ENCODE measurements around the gene OSBPL8.

The OSBPL8 gene

DNA sequence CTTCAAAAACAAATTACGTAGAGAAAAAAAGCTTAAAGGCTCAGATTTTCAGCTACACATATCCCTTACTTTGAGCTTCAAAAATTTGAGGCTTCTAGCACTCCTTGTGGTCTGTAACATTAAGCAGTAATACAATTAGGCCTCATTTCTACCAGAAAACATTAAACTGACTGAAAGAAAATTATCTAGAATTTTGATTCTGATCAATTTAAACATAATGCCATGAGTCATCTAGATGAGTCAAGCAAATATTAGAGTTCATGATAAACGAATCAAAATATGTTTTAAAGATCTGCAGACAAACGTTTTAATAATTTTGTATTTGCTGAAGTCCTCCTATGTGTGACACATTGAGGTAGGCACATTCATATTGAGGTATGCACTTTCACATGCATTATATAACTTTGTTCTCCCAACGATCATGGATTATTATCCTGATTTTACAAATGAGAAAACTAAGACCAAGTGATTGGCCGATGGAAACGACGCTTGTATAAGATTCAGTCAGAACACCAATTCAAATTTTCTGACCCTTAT lies 4.3 kb downstream of the OSBPL8 start:
- DNase-seq (ENCODE audit: low spot score): no peak

DNA sequence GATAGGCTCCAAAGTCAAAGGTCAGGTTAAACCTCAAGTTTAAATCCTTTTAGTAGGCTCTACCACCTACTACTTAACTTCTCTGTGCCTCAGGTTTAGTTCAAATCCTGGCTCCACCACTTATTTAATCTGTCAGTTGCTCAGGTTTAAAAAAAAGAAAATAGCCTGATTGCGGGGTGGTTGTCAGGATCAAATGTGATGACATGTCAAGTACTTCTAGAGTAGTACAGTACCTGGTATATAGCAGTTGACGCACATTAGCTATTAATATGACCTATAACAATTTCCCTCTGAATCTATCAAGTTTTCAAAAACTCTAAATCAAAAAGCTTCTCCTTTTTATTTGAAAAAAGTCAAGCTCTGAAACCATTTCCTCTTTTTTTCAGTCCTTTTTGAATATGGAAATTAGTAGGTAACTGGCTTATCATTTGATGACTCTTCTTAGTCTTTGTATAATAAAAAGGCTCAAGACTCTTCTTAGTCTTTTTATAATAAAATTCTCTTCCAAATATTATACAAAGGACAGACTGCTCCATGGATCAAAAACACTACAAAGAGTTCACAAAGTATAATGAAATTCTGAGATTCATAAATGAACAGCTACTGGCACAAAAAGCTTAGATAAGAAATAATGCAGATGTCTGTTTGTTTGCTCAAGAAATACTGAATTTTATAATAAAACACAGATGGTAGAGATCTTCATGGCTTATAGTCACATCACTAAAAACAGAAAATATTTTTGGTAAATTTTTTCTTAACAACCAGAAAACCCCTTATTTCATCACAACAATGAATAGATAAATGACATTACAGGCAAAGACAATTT lies 5.0 kb downstream of the OSBPL8 start:
- DNase-seq (ENCODE audit: low spot score): no peak

DNA sequence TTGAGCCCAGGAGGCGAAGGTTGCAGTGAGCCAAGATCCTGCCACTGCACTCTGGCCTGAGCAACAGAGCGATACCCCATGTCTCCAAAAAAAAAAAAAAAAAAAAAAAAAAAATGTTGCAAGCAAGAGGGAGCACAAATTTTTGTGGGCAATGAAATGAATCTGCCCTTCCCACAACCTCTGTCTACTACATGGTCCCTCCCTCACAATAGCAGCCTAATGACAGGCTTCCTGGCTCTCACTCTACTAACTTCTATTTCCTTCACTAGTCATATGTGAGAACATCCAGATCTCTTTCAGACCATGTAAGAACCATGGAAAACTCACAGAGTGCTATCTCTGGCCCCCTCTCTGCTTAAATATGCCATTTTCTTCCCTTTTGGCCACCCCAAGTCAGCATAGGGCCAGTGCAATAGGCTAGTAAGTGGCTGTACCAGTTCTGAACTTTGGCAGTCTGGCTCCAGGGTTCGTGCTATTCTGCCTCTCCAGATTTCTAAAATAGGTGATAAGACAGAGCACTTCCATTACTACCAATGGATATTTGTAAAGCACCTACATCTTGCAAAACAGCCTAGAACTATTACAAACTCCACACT lies 7.1 kb downstream of the OSBPL8 start:
- no peak for DNase-seq (ENCODE audit: low spot score)

DNA sequence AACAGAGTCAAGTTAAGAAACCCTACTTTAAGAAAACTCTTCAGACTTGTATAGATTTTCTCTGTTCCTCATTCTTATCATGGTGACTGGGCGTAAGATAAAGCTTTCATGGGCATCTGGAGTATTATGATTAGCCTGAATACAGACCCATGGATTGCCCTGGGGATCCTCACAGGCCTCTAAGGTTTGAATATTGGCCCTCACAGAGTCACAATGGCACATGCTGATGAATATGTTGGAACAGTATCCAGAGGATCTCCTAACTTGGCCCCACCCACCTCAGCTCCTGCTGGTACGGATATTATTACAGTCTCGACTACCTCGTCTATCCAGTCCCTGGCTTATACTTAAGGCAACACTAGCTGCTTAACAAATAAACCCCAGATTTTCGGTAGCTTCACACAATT lies 8.1 kb downstream of the OSBPL8 start:
- DNase-seq (ENCODE audit: low spot score): no peak

DNA sequence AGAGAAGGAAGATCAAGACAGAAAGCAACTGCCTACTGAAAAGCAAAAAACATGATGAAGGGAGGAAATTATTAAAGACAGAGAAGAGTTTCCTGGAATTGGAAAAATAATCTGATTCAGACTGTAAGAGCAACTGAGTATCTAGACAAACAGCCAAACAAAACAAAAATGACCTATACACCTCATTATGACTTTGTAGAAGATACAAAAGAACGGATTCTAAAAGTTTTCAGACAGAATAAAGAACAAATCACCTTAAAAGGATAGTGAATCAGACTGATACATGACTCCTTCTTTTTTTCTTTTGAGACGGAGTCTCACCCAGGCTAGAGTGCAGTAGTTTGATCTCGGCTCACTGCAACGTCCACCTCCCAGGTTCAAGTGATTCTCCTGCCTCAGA lies 10.4 kb downstream of the OSBPL8 start:
- no peak for DNase-seq (ENCODE audit: low spot score)

DNA sequence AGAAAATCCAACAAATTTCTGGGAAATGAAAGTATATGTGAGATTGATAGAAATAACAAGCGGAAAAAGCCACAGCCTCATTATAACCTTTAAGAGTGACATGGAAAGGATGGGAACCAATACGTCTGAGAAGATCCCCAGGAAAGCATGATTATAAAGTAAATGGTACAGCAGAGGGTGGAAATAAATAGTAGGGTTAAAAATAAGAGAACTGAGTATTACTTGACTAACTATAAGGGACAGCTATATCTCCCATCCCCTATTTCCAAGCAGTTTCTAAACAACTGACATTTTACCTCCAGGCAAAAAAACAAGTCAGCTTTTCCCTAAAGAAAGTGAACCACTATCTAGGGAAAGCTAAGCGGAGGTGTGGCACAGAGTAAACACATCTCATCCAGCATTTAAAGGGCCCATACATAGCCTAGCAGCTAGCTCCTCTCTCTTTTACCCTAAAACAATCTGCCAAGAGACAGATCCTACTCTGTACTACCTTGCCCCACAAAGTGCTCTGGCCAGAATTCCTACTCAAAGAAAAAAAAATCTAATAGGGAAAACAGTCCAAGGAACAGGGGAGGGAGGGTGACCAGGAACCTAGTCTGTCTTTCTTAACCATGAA lies 11.2 kb downstream of the OSBPL8 start:
- DNase-seq (ENCODE audit: low spot score): peak; percentile 21

DNA sequence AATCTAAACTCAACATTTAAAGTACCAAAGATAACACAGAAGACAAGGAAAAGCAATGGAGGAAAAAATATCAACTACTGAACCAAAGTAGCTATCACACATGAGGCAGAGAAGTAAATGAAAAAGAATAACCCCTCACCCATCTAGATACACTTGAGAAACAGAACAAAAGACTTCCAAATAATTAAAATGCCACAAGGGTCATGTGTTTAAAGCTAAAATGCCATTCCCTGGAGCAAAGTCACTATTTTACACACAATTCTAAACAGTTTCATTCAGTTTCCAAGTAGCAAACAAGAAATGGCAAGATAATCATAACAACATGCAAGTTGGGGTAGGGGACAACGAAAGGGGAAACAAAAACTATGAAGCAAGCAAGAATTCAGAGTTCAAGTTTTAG lies 12.0 kb downstream of the OSBPL8 start:
- no peak for DNase-seq (ENCODE audit: low spot score)

DNA sequence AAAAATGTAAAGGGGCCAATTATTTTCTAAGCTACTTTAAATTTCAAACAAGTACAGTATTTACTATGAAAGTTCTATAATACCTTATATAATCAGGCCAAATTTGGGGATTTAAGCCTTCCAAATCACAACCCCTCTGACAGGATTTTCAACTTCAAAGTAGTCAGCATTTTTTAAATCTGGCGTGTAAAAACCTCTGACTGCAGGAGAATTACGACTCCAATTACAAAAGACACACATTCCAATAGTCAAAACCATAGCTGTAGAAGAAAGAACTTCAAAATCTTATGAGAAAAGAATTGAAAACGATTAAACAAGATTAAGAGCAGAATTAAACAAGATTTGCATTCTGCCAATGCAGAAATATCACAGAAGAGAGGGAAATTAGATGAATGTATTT lies 12.7 kb downstream of the OSBPL8 start:
- no peak for DNase-seq (ENCODE audit: low spot score)

DNA sequence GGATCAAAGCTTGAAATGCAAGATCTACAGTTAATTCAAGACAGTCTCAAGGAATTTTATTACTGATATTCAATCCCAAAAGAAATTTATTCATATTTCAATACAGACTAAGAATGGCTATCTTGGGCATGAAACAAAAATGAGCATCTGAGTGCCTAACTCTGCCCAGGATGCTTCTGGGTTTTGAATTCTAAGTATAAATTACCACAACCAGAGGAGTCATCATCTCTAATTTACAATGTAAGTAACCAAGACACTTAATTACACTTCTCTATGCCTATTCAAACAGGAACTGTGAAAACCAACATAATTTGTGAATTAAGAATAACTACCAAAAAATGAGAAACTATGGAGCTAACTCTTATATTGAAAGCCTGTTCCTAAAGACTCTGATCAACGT lies 14.1 kb downstream of the OSBPL8 start:
- no peak for DNase-seq (ENCODE audit: low spot score)

DNA sequence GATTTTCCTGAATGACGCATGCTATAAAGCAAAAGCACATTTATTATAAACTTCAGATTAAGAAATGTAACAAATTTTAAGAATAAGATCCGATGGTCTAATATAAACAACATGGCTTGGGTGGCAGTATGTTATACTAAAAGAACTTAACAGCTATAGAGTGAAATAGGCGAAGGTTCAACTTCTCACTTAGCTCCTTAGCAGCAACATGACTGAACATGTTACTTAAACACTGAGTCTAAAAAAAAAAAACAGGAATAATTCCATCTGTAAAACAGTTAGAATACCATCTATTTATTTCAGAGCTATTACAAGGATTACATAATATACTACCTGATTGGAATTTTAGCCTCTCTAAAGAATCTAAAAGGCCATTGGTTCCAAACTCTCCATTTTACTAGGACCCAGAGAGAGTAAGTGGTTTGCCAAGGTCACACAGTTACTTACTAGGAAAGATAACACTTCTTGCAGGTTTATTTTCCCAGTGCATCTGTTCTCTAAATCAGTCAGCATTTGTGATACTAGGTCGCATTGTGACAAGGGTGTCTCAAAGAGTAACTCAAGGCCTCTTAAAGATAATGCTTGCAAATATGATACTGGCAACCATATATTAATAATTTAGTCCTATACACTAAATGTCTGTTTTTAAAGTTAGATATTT lies 14.8 kb downstream of the OSBPL8 start:
- DNase-seq (ENCODE audit: low spot score): no peak

DNA sequence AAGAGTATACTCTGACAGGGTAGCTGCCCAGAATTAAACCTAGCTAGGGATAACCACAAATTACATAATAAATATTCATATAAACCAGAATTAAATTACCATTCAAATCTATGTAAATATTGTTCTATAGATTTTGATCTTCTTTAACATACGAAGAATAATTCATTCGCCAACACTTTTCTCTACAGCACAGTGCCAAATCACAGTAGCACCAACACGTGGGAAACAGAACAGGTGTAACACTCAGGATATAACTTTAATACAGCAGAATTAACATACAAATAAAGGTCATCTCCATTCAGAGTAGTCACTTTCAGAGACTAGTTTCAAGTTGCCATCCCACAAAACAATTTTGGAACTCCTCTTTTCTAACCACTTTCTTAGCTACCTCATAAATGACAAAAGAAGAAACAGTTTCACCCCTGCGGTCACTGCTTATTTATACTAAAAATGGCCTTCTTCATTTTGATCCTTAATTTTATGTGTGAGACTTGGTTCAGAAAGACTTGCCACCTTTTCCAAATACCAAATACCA lies 15.7 kb downstream of the OSBPL8 start:
- no peak for DNase-seq (ENCODE audit: low spot score)

DNA sequence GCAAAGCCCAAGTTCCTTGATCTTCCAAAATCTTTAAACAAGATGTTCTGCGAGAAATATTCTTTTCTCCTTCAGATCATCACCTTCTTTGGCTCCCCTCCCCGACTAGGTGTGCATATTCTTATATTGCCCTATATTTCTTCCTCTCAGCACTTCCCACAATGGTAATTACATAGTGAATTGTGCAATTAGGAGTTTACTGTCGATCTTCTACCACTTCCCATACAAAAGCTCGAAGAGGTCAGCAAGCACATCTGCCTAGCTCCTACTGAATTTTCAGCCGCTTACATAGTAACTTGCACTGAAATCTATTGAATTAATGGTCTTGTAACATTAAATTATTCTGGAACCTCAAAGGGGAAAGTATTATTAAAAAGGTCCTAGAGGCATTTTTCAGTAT lies 16.7 kb downstream of the OSBPL8 start:
- no peak for DNase-seq (ENCODE audit: low spot score)

DNA sequence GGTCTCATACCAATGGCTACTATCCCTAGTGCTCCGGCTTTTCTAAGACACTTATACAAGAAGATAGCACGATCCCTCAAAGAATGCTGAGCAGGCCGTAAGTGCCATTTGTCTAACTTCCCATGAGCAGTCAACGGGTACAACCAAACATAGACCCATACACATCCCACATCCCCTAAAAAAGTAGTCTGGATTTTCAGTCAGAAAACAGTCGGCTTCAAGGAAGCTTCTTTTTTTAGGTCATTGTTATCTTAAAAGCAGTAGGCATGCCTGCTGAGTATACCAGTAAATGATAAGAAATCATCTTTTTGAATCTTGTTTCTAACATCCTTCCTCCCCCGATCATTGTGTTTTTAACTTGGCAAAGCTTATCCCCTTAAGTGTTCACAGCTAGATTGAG lies 19.8 kb downstream of the OSBPL8 start:
- no peak for DNase-seq (ENCODE audit: low spot score)

DNA sequence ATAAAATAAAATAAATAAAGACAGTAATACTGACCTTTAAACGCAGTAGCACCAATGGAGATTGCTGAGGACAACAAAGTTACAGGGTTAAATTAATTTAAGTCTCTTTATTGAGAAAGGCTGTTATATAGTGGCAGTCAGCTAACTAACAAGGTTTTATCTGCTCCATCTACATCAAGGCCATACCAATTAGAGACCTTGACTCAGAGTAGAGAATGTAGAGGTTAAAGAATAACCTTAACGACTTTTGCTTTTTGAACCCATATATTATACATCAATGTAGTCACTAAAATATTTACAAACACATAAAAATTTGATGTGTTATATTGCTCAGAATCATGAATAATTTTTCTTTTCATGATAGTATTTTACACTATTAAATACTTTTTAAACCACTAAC lies 21.6 kb downstream of the OSBPL8 start:
- DNase-seq (ENCODE audit: low spot score): no peak

DNA sequence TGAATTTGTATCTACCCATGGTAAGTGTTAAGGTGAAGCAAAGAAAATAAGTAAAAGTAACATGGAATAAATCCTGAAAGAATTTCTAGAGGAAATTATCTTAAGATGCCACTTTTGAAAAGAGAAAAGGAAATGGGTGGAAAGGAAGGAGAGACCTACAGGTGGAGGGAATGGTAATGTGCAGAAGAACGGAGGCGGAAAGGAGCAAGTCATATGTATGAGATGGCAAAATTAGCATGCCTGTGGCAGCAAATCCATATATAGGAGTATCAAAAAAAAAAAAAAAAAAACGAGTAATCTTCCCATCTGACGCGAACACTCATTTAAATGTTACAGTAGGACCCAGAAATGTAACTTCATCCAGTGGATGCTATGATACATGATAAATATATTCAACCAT lies 23.0 kb downstream of the OSBPL8 start:
- DNase-seq (ENCODE audit: low spot score): no peak

DNA sequence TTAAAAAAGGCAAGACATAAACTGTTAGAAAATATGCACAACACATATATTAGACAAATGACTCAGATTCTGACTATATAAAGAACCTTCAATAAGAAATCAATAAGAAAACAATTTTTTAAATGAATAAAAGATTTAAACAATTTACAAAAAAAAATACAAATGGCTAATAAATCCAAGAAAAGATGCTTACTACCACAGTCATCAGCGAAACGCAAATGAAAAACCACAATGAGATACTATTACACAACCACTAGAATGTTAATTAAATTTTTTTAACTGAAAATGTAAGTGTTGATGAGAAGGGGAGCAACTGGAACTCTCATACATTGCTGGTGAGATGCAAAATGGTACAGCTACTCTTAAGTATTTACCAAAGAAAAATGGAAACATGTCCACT lies 24.4 kb downstream of the OSBPL8 start:
- no peak for DNase-seq (ENCODE audit: low spot score)

DNA sequence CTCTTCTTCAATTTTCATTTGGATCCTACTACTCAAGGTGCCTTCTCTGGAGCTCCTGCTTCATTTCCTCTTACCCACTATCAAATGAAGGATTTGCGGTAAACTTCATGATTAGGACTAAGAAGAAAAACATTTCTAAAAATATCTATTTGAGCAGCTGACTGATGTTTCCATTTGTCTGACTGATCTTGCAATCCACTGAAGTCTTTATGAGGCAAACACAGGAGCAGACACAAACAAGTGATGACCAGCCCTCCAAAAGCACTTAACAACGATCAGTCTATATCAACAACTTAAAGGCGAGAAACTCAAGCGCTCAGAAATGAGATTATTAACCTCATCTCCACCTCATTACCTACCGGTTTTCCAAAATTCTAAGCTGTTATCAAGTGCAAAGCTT lies 26.2 kb downstream of the OSBPL8 start:
- DNase-seq (ENCODE audit: low spot score): no peak

DNA sequence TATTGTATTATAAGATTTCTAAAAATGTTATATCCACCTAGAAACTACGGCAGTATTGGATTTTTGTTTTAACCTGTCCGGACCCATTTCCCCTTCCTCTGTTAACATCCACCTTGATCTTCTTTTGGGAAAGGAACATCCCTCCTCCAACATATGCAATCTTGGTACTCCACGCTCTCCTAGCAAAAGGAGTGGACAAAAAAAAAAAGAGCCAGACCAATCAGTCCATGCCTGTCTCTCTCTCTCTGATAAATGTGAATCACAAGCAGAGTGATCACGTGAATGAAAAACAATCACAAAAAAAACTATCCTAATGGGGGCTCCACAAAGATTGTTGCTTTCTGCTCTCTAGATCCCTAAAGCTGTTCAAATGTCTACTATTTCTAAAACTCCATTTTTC lies 27.1 kb downstream of the OSBPL8 start:
- no peak for DNase-seq (ENCODE audit: low spot score)

DNA sequence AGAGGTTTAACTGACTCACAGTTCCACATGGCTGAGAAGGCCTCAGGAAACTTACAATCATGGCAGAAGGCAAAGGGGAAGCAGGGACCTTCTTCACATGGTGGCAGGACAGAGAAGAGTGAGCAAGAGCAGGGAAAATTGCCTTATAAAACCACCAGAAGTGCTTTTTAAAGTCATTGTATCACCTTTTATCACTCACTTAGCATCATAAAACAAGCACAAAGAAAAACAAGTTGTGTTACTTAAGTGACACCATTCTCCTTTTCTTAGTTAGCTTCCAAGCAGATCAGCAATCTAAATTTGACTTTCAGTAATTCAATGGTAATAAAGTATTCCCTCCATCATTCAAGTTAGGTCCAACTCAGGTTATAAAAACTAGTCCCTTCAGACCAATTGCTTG lies 28.5 kb downstream of the OSBPL8 start:
- DNase-seq (ENCODE audit: low spot score): peak; percentile 15

DNA sequence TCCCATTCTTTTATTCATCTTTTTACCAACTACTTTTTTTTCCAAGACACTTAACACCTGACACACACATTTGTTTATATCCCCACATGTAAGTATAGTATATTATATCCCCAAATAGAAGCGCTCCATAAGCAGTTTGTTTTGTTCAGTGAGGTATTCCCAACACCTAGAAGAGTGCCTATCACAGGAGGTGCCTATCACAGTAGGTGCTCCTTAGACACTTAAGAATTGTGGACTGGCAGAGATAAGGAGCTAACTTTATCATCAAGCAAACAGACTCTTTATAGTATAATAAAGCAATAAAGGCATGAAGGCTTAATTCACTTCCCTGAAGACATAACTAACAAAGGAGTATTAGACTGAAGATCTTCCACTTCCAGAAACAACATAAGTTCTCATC lies 29.1 kb downstream of the OSBPL8 start:
- DNase-seq (ENCODE audit: low spot score): peak; percentile 65

DNA sequence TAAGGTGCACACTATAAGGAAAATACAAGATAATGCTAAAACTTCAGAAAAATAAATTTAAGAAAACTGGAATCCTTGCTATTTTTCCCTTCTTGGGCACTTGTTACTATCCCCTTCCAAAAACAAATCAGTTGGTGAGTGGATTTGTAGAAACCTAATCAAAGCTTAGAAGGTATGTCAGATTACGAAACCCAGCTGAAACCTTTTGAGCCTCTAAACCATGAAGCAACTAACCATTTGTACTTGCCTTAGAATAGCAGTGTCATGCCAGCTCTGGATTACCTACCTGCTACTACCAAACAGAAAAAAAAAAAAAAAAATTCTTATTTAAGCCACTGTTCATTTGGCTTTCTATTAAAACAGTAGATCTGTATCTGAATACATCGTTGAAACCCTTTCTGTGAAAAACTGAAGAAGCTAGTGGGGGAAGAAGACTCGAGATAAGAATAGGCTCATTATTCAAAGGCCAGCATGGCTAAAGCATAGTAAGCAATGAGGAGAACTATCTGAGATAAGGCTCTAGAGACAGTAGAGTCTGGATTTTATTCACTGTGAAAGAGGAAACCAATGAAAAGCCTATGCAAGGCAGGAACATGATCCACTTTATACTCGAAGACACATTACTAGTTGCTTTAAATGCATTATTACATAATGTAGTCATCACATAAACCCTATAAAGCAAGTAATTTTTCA lies 30.2 kb downstream of the OSBPL8 start:
- DNase-seq (ENCODE audit: low spot score): no peak

DNA sequence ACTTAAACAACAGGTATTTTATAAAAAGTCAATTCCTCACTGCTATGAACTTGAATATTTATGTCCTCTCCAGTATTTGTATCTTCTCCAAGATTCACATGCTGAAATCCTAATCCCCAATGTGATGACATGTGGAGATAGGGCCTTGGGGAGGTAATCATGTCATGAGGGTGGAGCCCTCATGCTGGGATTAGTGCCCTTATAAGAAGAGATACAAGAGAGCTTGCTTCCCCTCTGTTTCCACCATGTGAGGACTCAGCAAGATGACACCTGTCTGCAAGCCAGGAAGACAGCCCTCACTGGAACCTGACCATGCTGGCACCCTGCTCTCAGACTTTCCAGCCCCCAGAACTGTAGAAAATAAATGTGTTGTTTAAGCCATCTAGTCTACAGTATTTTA lies 36.2 kb downstream of the OSBPL8 start:
- no peak for DNase-seq (ENCODE audit: low spot score)
